Esophagus muscularis mucosa (tissue), 4 donors: ENCODE results near the gene VKORC1.

Experiments
- EP300 ChIP-seq: sonication (generic); formaldehyde crosslinking; IDR thresholded peaks from one replicate; pipeline ENCODE4 v1.6.1; 2017; ENCODE audit warnings: antibody characterized with exemption
- POLR2A ChIP-seq: fragments of 450-650 bp; IDR thresholded peaks from one replicate; pipeline ENCODE4 v1.6.1; 2017; ENCODE audit warnings: antibody characterized with exemption, moderate library complexity, mild to moderate bottlenecking, low read depth
- POLR2AphosphoS5 ChIP-seq, 2 donors: sonication (generic); formaldehyde crosslinking; IDR thresholded peaks; one replicate each; pipeline ENCODE4 v1.6.1; 2017; ENCODE audit warnings: antibody characterized with exemption in 2 of 2
- TF ChIP-seq, protein P1 (sequence below), 3 experiments: fragments of 200-600 bp in 2 of 3; fragments of 450-650 bp in 1 of 3; sonication (generic) in 2 of 3; IDR thresholded peaks; one replicate each; pipeline ENCODE4 v1.5.1; 2017 to 2019; ENCODE audit warnings: antibody characterized with exemption in 3 of 3, mild to moderate bottlenecking in 2 of 3, moderate library complexity in 1 of 3

DNA sequence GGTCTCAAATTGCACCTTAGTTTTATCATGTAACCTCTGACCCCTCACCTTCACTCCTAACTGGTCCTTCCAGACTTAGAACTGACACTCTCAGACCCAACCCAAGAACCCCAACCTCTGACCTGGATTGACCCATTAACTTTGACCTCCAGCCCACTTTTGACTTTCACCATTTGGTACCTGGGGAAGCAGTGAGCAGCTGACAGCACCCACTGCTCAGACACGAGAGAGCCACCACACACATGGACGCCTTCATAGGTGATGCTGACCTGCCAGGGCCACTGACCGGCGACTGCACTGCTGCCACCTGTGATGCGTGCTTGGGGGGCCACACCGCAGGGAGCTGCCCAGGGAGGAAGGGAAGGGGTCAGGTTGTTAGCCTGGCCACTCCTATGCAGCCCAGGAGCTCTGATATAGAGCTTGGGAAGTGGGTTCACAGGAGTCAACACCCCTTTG is 38.5 kb upstream of the VKORC1 start:
- TF ChIP-seq, protein P1, sequence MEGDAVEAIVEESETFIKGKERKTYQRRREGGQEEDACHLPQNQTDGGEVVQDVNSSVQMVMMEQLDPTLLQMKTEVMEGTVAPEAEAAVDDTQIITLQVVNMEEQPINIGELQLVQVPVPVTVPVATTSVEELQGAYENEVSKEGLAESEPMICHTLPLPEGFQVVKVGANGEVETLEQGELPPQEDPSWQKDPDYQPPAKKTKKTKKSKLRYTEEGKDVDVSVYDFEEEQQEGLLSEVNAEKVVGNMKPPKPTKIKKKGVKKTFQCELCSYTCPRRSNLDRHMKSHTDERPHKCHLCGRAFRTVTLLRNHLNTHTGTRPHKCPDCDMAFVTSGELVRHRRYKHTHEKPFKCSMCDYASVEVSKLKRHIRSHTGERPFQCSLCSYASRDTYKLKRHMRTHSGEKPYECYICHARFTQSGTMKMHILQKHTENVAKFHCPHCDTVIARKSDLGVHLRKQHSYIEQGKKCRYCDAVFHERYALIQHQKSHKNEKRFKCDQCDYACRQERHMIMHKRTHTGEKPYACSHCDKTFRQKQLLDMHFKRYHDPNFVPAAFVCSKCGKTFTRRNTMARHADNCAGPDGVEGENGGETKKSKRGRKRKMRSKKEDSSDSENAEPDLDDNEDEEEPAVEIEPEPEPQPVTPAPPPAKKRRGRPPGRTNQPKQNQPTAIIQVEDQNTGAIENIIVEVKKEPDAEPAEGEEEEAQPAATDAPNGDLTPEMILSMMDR (IDR thresholded peaks at IDR 0.05) = no peak
- TF ChIP-seq POLR2AphosphoS5 (IDR thresholded peaks at IDR 0.05) (no peak), EP300 (no peak), POLR2A (no peak)
